Measurements from ENCODE around the gene KDM1A.

KDM1A gene

GRCh38 chr1:23123528-23123927, 104.3 kb downstream of the KDM1A start:
- Mint-ChIP-seq H3K27ac (no peak overlapping the region), H3K36me3 (no peaks in the 10 kb centered on the region), H3K27me3 (no peaks in the 10 kb centered on the region), H3K9me3 (no peaks in the 10 kb centered on the region), H3K4me3 (no peak overlapping the region), H3K4me1 (peaks cover 17% of the 10 kb centered on the region)
- ATAC-seq = no peak

- peaks cover 8% of the 10 kb centered on the region for H3K4me1 Mint-ChIP-seq
- no peak for ATAC-seq
- H3K4me3 Mint-ChIP-seq = no peak overlapping the region
- no peaks in the 10 kb centered on the region for H3K36me3 Mint-ChIP-seq
- no peaks in the 10 kb centered on the region for H3K9me3 Mint-ChIP-seq
- H3K27me3 Mint-ChIP-seq = no peaks in the 10 kb centered on the region
- no peak overlapping the region for H3K27ac Mint-ChIP-seq
Observed at GRCh38 chr1:23124259-23125026, 105.2 kb downstream of the KDM1A start.

GRCh38 chr1:23125489-23125888, 106.2 kb downstream of the KDM1A start:
- H3K4me3 Mint-ChIP-seq = no peak overlapping the region
- no peak for ATAC-seq
- H3K36me3 Mint-ChIP-seq = no peaks in the 10 kb centered on the region
- no peak overlapping the region for H3K27ac Mint-ChIP-seq
- H3K9me3 Mint-ChIP-seq = no peaks in the 10 kb centered on the region
- H3K4me1 Mint-ChIP-seq = no peaks in the 10 kb centered on the region
- H3K27me3 Mint-ChIP-seq = no peaks in the 10 kb centered on the region

- ATAC-seq = no peak
- Mint-ChIP-seq H3K4me1 (no peaks in the 10 kb centered on the region), H3K27ac (no peak overlapping the region), H3K27me3 (no peaks in the 10 kb centered on the region), H3K4me3 (no peak overlapping the region), H3K9me3 (no peaks in the 10 kb centered on the region), H3K36me3 (no peaks in the 10 kb centered on the region)
Observed at GRCh38 chr1:23126200-23126599, 106.9 kb downstream of the KDM1A start.

- no peak overlapping the region for H3K4me3 Mint-ChIP-seq
- no peaks in the 10 kb centered on the region for H3K27me3 Mint-ChIP-seq
- ATAC-seq = no peak
- no peaks in the 10 kb centered on the region for H3K9me3 Mint-ChIP-seq
- no peaks in the 10 kb centered on the region for H3K4me1 Mint-ChIP-seq
- H3K27ac Mint-ChIP-seq = no peak overlapping the region
- H3K36me3 Mint-ChIP-seq = no peaks in the 10 kb centered on the region
Observed at GRCh38 chr1:23126801-23127200, 107.5 kb downstream of the KDM1A start.

GRCh38 chr1:23129846-23130245, 110.6 kb downstream of the KDM1A start:
- H3K27me3 Mint-ChIP-seq = no peaks in the 10 kb centered on the region
- no peak overlapping the region for H3K27ac Mint-ChIP-seq
- ATAC-seq = no peak
- no peaks in the 10 kb centered on the region for H3K4me1 Mint-ChIP-seq
- no peaks in the 10 kb centered on the region for H3K9me3 Mint-ChIP-seq
- H3K4me3 Mint-ChIP-seq = no peak overlapping the region
- no peaks in the 10 kb centered on the region for H3K36me3 Mint-ChIP-seq

GRCh38 chr1:23132033-23132432, 112.8 kb downstream of the KDM1A start:
- Mint-ChIP-seq H3K27ac (no peak overlapping the region), H3K27me3 (no peaks in the 10 kb centered on the region), H3K4me1 (no peaks in the 10 kb centered on the region), H3K36me3 (no peaks in the 10 kb centered on the region), H3K4me3 (no peak overlapping the region), H3K9me3 (no peaks in the 10 kb centered on the region)
- no peak for ATAC-seq

All from stimulated activated memory B cell treated with anti-CD40 and anti-IgM and Interleukin-4, amounts not matched to agents 10 μg/mL and 1 μg/mL and 100 μg/mL, for 72 hours (primary cell).